HK-2 (cell line): ENCODE data around the gene VPS51.
"Not testable (repeated sequence)": the region's sequence is repeated elsewhere in the genome, so short reads cannot be mapped to it uniquely, and the experiment has no call there.

ENCODE experiments used
- DNase-seq: peaks from one replicate; pipeline ENCODE4 v3.0.0-alpha.2; 2018; ENCODE audit not compliant: unreplicated experiment

The VPS51 gene

DNA sequence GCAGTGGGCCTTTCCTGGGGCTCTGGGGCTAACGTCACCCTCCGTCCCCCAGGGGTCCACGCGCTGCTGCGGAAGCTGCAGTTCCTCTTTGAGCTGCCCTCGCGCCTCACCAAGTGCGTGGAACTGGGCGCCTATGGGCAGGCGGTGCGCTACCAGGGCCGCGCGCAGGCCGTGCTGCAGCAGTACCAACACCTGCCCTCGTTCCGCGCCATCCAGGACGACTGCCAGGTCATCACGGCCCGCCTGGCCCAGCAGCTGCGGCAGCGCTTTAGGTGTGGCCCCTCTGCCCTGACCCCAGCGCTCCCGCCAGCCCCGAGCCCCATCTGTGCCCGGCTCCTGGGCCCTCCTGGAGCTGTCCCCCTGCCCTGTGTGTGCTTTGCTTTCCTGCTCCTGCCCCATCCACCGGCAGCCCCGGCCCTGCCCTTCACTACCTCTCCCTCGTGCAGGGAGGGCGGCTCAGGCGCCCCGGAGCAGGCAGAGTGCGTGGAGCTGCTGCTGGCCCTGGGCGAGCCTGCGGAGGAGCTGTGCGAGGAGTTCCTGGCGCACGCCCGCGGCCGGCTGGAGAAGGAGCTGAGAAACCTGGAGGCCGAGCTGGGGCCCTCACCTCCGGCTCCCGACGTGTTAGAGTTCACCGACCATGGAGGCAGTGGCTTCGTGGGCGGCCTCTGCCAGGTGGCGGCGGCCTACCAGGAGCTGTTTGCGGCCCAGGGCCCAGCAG is 11.9 kb downstream of the VPS51 start:
- no peak for DNase-seq

GRCh38 chr11:65108469-65109123 is 12.6 kb downstream of the VPS51 start:
- DNase-seq: no peak

DNA sequence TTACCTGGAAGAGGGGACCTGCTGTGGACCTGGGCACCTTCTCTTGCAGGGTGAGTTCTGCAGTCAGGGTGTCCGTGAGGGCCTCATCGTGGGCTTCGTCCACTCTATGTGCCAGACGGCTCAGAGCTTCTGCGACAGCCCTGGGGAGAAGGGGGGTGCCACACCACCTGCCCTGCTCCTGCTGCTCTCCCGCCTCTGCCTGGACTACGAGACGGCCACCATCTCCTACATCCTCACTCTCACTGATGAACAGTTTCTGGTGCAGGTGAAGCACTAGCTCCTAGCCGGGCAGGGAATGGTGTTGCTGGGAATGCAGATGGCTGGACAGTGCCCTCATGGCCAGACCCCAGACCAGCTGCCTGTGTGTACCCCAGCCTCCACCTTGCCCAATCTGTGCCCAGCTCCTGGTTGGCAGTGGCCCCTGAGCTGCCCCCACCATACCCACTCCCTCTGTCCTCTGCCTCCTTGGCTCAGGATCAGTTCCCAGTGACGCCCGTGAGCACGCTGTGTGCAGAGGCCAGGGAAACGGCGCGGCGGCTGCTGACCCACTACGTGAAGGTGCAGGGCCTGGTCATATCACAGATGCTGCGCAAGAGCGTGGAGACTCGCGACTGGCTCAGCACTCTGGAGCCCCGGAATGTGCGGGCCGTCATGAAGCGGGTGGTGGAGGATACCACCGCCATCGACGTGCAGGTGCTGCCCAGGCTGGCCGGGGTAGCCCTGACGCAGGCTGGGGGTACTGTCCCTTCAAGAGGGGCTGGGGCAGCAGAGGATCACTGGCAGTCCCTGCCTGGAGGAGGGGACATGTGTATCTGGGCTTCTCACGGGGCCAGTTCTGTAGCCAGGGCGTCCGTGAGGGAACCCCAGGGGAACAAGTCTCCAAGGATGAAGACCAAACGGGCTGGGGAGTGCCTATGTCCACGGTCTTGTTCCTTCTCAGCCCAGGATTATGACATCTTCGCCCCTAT is 13.5 kb downstream of the VPS51 start:
- DNase-seq: no peak

- DNase-seq: peak; percentile 89
Measured at GRCh38 chr11:65110354-65110861, 14.4 kb downstream of the VPS51 start.

- DNase-seq: no peak
Measured at GRCh38 chr11:65111159-65111743, 15.2 kb downstream of the VPS51 start.

GRCh38 chr11:65111744-65112545 is 15.9 kb downstream of the VPS51 start, which contains the start of gene TM7SF2:
TSS of gene TM7SF2 (plus strand) at chr11:65111872. CDS start at chr11:65112016, 144 bp downstream.
- peak; percentile 89 for DNase-seq

DNA sequence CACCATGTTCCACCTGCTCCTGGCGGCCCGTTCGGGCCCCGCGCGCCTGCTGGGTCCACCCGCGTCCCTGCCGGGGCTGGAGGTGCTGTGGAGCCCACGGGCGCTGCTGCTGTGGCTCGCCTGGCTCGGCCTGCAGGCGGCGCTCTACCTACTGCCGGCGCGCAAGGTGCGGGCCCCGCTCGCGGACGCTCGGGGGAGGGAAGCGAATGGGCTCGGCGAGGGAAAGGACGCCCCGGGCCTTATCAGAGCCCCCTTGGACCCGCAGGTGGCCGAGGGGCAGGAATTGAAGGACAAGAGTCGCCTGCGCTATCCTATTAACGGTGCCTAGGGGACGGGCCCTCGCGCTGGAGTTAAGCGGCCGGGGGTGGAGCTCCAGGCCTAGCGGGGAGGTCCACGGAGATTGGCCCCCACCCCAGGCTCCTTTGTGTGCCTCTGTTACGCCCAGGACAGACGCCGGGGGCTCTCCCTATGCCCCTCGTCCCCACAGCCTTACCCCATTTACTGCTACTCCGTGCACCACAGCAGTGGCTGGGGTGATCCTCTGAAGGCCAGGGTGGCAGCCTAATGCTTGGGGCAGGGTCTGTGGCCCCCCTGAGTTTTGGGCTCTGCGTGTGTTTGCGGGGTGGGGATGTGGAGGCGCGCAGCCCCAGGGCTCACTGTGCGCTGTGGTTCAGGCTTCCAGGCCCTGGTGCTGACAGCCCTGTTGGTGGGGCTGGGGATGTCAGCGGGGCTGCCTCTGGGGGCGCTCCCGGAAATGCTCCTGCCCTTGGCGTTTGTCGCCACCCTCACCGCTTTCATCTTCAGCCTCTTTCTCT is 16.7 kb downstream of the VPS51 start:
- peak; percentile 54 for DNase-seq

DNA sequence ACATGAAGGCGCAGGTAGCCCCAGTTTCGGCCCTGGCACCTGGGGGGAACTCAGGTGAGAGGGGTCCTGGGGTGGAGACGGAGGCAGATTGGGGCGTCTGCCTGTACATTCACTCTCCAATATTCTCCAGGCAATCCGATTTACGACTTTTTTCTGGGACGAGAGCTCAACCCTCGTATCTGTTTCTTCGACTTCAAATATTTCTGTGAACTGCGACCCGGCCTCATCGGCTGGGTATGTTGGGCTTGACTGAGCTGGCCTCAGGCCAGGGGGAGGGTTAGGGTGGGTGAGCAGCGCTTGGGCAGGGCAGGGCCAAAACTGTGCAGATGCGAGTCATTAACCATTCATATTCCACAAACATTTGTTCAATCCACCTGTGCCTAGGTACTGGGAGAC is 17.3 kb downstream of the VPS51 start:
- peak; percentile 45 for DNase-seq

DNA sequence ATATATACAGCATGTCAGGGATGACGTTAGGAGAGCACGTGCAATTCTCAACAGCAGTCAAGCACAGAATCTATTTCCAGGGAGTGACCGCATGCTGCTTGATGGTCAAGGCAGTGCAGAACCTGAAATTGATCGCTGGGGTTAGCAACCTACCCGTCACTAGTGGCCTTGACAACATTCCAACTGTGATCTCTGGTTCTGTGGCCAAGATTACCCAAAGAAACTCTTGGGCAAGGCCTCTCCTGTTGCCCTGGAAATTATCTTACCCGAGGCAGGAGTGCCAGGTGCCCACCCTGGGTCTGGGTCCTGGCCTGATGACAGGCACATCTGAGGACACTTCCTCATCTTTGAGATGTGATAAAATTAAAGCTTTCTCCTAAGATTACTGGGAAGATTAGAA is 17.8 kb downstream of the VPS51 start:
- DNase-seq: no peak

DNA sequence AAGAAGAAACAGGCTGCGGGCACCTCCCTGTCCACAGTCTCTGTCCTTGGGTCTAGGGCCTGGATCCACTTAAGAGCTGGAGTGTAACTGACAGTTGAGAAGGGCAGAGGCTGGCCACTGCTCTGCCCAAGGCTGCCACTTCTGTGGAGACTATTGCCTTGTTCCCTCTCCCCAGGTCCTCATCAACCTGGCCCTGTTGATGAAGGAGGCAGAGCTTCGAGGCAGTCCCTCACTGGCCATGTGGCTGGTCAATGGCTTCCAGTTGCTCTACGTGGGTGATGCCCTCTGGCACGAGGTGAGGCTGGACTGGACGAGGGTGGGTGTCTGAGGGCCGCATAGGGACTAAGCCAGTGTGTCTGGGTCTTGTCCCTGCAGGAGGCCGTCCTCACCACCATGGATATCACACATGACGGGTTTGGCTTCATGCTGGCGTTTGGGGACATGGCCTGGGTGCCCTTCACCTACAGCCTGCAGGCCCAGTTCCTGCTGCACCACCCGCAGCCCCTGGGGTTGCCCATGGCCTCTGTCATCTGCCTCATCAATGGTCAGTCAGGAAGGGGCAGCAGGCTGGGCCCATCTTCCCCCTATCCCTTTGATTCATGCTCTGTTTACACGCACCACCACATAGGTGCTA is 18.6 kb downstream of the VPS51 start:
- no peak for DNase-seq

GRCh38 chr11:65115361-65116082 is 19.5 kb downstream of the VPS51 start:
- DNase-seq: no peak

DNA sequence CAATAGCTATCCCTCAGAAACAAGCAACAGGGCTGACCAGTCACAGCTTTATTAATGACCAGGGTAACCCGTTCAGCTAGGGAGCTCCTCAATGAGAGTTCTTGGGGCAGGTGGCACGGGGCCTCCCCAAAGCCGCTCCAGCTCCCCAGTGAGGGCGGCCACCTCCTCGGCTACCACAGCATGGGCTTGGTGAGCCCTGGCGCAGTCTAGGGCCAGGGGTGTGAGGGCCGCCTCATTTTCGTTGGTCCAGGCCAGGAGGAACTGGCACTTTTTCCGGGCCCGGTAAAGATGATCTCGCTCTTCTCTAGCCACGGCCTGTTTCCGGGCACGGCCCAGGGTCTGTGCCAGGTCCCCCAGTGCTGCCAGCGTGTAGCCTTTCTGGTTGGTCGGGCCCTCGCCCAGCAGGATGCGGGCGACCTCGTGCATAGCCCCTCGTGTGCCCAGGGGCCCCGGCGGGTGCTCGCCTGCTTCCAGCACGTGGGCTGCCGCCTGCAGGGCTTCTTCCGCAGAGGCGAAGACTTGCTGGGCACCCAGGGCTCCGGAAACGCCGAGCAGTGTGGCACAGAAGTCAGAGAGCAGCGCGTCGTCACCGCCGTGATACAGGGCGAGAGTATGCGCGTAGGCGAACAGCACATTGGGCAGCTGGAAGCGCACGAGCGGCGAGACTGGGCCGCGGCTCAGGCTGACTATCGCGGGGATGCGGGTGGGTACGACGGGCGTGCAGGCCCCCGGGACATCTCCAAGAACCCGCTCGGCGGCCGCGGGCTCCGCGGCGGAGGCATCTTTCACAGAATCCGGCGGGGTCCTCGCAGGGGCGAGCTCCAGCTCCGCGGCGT is 20.6 kb downstream of the VPS51 start:
- DNase-seq: peak; percentile 65

DNA sequence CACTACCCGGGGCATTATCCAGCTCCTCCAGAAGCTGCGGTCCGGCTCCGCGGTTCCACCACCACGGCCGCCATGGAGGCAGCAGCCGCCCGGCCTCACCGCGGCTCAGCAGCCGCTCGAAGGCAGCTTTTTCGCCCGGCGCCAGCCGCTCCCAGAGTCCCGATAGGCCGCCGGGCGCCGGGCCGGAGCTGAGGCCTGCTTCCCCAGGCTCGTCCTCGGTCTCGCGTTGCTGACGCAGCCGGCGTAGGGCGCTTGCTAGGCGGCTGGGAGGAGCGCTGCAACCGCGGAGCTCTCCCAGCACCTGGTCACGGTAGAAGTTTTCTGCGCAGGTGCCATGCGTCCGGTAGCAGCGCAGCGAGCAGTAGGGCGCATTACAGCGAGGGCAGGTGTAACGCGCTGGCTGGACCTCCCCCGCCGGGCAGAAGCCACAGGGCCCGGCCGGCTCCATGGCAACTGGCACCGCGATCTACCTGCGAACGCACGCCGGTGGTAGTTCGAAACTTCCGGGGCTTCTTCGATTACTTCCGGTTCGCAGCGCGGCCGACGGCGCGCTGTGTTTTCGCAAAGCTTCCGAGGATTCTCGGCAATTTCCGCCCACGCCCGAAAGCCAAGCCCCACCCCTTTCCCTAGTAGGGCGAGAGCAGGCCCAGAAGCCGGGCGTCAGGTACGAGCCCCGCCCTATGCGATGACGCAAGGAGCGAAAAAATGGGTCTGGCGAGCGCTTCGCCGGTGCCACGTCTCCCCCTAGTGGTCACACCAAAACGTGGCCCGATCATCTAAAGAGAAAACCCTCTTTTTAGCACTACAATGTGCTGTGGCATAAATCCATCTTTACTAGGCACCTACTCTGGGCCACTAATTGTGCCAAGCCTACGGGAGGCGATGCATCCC is 21.4 kb downstream of the VPS51 start, which contains the start of gene ZNHIT2:
Gene ZNHIT2 (minus strand): TSS at position 496 of the 891 bp plus-strand sequence. CDS start 48 bp downstream, at position 448.
- peak; percentile 96 for DNase-seq

- DNase-seq: no peak
Measured at GRCh38 chr11:65118097-65118837, 22.3 kb downstream of the VPS51 start.

DNA sequence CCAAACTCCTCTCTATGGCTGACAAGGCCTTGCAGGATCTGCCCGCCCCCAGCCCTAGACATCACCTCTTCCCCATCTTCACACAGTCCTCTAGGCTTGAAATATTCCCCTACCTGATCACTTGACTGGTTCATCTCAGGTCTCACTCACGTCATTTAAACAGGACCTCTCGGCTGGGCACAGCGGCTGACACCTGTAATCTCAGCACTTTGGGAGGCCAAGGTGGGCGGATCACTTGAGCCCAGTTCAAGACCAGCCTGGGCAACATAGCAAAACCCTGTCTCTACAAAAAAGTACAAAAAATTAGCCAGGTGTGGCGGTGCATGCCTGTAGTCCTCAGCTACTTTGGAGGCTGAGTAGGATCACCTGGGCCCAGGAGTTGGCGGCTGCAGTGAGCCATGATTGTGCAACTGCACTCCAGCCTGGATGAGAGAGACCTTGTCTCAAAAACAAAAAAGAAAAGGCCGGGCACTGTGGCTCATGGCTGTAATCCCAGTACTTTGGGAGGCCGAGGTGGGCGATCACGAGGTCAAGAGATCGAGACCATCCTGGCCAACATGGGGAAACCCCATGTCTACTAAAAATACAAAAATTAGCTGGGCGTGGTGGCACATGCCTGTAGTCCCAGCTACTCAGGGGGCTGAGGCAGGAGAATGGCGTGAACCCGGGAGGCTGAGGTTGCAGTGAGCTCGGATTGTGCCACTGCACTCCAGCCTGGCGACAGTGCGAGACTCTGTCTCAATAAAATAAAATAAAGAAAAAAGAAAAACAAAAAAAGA is 23.1 kb downstream of the VPS51 start:
- not testable (repeated sequence) for DNase-seq
